Measurements from ENCODE around the gene ELF3.
"Not testable (repeated sequence)": the region's sequence is repeated elsewhere in the genome, so short reads cannot be mapped to it uniquely, and the experiment has no call there.

DNA sequence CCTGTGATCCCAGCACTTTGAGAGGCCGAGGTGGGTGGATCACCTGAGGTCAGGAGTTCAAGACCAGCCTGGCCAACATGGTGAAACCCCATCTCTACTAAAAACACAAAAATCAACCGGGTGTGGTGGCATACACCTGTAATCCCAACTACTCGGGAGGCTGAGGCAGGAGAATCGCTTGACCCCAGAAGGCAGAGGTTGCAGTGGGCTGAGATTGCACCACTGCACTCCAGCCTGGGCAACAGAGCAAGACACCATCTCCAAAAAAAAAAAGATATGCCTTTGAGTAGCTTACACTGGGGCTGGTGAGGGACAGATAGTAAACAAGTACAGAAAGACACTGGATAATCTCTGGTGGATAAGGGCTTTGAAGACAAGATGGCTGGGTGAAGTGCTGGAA is 44.3 kb downstream of the ELF3 start:
- TF ChIP-seq POLR2A (IDR thresholded peaks at IDR 0.05; ENCODE audit: low read depth, low read length); SPI1 (IDR thresholded peaks at IDR 0.05; ENCODE audit: low read depth, low read length); TAF1 (IDR thresholded peaks at IDR 0.05; ENCODE audit: low read depth, low read length); POLR2AphosphoS5 (IDR thresholded peaks at IDR 0.05; ENCODE audit: low read depth, low read length); POU2F2 (IDR thresholded peaks at IDR 0.05; ENCODE audit: low read depth, low read length); PAX5 (IDR thresholded peaks at IDR 0.05; ENCODE audit: insufficient read depth, low read length, severe bottlenecking): not testable (repeated sequence)

All from GM12891 (cell line).